Activated T-cell treated with anti-CD3 and anti-CD28 coated beads for 48 hours (primary cell): ENCODE results near the gene ZC3H12C.

Experiments
- DNase-seq: peaks from one replicate; pipeline ENCODE4 v3.0.0-alpha.2; 2020; ENCODE audit warnings: low read depth

ZC3H12C gene

DNA sequence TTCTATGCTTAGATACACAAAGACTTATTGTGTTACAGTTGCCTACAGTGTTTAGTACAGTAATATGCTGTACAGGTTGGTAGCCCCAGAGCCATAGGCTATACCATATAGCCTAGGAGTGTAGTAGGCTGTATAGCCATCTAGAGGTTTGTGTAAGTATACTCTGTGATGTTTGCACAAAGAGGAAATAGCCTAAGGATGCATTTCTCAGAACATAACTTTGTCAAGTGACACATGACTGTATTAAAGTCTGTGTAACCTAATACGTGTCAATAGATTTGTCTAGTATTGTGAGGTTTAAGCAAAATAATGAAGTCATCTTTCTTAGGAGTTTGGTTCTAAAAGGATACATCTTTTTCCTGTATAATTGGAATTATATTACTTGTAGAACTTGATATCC lies 5.5 kb downstream of the ZC3H12C start:
- no peak for DNase-seq

DNA sequence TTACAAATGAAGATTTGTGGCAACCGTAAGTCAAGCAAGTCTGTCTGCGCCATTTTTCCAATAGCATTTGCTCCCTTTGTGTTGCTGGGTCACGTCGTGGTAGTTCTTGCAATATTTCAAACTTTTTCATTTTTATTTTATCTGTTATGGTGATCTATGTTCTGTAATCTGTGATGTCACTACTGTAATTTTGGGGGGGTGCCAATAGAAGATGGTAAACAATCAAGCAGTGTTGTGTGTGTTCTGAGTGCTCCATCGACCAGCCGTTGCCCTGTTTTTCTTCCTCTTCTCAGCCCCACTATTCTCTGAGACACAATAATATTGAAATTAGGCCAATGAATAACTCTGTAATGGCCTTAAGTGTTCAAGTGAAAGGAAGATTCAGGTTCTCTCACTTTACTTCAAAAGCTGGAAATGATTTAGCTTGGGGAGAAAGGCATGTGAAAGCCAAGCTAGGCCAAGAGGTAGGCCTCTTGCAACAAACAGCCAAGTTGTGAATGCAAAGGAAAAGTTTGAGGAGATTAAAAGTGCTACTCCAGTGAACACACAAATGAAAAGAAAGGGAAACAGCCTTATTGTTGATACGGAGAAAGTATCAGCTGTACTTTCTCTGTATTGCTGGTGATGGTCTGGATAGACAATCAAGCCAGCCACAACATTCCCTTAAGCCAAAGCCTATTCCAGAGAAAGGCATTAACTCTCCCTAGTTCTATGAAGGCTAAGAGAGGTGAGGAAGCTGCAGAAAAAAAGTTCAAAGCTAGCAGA lies 7.5 kb downstream of the ZC3H12C start:
- no peak for DNase-seq

DNA sequence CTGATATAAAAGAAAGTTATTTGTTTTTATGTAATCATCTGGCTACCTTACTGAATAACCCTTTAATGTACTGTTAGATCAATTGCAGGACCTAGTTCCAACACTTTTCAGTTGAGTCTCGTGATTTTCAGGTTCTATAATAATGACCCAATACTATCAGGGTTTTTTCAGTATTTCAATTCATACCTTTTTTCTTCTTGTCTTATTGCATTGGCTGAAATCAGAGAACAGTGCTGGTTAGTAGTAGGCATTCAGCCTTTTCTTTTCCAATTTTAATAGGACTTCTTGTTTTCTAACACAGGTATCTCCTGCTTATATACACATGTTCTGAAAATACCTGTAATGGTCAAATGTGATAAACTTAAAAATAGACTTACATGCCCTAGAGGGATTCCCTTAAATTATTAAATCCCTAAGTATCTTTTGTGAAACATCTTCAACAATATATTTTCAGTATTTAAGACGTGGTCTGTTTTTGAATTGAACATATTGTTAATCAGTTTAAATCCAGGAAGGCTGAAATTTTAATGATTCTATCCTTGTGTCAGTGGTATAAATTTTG lies 13.6 kb downstream of the ZC3H12C start:
- no peak for DNase-seq

DNA sequence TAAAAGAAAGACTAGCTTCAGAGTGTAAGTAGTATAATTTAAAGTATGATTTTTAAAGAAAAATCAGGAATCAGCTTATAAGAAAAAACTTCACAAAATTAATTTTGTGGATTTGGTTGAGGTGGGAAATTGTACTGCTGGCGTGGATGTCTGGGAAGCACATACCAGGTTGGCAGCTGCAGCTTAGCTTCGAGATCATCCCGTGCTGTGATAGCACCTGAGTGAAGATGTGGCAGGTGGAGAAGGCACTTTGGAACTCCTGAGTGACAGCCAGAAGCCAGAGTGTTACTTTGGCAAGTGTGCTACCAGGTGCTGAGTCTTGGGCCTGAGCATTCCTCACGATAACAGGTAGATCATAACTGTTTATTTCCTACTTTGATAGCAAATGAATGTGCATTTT lies 17.7 kb downstream of the ZC3H12C start:
- no peak for DNase-seq

DNA sequence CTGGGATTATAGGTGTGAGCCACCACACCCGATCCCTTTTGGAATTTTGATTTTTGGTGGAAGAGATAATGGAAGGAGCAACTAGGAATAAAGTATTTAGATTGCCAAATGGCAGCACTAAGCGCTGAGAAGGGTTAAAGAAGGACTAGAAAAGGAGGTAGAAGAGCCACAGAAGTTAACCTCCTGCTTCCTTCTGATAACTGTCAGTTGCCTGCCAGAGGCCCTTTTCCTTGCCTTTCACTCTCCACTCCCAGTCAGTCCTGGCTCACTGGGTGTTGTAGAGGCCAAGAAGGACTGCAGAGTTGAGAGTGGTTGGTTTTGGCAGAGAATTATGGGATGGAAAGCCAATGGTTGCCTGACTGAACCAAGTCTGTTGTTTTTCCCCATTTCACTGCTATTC lies 19.3 kb downstream of the ZC3H12C start:
- DNase-seq = no peak

DNA sequence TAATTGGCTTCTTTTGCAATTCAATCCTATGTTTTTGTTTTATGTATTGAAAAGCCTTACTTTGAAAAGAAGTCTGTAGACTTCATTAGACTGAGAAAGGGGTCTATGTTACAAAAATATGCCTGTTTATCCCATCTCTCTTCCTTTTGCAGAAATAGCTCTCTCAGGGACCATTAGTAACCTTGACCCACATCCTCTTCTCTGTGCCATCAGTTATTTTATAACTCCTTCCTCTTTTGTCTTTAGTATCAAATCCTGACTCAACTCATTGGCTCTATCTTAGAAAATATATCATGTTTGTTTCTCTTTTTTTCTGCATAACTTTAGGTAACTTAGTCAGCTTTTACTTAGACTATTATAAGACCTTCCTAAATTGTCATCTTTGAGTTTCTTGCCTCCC lies 20.3 kb downstream of the ZC3H12C start:
- DNase-seq = no peak

DNA sequence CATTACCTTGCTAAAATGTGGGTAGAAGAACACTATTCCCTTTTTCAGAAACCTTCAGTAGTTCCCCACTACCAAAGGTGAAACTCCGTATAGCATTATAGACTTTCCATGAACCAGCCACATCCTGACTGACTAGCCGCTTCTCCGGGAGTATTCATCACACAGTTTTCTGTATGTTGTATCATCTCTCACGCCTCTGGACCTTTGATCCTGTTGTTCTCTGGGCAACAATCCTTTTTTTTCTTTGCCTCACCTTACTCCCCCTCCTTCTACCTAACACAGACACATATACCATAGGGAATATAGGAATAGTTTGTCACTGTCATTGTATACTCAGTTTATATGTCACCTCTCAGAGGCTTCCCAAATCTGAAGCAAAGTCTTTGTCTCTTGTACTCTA lies 20.8 kb downstream of the ZC3H12C start:
- DNase-seq = no peak

DNA sequence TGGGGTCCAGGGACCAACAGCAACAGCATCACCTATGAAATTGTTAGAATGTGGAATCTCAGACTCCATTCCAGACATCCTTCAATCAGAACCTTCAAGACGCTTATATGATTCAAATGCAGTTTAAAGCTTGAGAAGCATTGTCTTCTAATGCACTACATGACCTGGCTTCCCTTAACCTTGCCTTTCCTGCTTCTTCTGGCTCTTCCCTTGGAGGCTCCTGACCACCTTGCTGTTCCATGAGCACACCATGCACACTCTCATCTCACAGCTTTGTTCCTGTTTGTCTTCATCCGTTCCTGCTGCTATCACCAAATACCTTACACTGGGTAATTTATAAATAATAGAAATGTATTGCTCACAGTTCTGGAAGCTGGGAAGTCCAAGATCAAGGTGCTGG lies 26.1 kb downstream of the ZC3H12C start:
- no peak for DNase-seq

DNA sequence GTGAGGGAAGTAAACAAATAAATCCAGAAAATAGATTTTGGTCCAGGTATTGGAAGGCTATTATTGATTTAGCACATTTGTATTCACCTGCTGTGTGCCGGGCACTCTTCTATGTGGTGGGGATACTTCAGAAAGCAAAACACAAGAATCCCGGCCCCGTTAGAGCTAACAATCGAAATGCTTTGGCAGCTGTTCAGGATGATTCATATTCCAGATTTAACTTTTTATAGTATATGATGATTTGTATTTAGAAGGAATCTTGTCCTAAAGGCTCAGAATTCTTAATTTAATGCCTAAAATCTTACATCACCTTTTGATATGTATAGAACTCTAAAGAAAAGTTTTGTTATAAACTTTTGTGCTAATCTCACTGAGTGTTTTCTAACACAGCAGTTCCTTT lies 28.0 kb downstream of the ZC3H12C start:
- DNase-seq = no peak

DNA sequence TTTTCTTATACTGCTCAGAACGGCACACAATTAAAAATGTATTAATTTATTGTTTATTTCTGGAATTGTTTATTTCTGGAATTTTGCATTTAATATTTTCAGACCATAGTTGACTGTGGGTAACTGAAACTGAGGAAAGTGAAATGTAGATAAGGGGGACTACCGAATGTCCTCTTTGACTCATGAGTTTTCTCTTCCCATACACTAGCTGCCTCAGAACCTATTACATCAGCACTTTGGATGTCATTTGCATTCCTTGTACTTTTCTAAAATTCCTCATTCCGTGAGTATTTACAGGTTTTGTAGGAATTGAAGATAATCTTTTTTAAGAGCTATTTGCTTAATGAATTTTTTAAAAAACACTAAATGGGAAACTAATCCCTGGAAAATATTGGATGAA lies 29.8 kb downstream of the ZC3H12C start:
- DNase-seq = no peak

DNA sequence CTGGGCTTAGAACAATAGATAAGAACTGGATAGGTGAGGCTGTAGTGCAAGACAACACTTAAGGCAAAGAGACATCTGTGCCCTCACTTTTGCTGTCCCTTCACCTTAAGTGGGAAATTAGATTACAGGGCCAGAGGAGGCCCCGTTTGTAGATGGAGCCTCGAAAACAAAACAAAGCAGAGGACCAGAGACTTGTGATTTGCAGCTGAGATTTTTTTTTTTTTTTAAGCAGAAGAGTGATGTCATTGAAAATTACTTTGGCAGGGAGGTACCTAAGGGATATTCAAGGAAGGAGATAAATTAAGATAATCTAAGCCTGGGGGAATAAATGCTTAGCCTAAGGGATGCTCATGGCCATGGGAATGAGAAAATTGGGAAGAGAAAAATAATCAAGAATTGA lies 31.4 kb downstream of the ZC3H12C start:
- DNase-seq = no peak

DNA sequence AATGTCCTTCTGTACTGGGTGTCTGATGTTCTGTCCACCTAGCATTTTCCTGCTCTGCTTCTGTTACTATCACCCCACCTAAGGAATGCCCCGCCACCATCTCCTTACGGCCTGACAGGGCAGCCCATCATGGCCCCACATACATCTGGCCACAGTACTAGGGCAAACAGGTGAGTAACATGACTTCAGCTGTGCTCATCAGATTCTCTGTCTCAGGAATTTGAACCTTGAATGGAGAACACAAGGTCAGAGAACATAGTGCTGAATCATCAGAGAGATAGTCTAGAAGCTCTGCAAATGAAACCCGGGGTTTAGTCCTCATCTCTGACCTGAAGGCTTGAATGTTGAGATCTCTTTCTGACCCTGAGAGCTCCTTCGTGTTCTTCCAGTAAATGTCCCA lies 32.4 kb downstream of the ZC3H12C start:
- DNase-seq = no peak

DNA sequence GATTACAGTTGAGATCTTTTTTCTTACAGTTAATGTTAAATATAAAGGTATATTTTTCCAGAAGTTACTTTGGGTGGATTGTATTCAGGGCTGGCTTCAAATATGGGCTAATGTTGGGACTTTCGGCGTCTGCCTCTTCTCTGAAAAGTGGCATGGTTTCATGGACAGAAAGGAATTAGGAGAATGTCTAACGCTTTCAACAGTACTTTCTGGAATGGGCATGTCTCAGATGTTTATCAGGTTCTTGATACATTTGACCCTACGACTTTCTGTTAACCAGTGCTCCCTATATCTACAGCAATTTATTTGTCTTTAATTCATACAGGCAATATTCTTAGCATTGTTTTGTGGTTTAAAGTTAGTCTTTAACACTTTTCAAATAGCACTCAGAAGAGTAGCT lies 33.7 kb downstream of the ZC3H12C start:
- DNase-seq = no peak

DNA sequence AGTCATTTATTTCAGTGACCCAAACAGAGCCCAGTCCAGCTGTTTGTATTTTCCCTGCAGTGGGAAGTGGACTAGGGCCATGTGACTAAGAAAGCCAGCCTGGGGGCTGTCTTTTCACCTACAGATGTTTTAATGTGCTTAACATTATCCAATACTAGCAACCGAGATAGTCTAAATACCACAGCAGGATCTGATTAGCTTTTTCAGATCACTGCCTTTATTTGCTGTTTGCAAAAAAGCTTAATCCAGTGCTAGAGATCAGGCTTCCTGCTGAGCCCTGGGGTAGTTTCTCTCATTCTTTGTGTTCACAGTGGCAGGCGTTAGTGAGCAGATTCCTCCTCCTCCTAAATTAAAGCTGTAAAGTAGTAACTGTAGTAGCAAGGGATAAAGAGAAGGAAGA lies 35.0 kb downstream of the ZC3H12C start:
- no peak for DNase-seq

DNA sequence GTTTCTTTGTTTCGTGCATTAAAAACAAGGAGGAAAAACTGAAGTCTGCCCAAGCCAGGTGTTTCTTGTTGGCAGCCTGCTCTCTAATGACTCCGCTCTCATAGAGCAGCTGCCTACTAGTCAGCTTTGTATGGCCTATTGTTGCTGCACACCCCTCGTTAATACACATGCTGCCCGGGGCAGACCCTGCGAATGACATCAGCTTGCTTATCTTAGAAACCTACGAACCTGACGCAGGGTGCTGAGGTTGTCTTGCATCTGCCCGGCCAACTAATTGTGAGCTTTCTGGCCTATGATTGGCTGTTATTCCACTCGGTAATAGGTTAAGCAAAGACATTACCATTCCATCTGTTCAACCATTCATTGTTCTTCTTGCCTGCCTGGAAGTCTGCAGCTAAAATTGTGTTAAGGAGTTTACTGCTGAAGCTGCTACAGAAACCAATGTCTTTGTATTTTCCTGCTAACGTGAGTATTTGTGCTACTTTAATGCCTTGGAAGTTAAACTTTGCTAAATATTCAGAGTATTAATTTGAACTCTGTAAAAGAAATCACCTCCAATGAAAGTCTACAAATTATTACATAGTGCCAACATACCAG lies 37.5 kb downstream of the ZC3H12C start:
- no peak for DNase-seq

DNA sequence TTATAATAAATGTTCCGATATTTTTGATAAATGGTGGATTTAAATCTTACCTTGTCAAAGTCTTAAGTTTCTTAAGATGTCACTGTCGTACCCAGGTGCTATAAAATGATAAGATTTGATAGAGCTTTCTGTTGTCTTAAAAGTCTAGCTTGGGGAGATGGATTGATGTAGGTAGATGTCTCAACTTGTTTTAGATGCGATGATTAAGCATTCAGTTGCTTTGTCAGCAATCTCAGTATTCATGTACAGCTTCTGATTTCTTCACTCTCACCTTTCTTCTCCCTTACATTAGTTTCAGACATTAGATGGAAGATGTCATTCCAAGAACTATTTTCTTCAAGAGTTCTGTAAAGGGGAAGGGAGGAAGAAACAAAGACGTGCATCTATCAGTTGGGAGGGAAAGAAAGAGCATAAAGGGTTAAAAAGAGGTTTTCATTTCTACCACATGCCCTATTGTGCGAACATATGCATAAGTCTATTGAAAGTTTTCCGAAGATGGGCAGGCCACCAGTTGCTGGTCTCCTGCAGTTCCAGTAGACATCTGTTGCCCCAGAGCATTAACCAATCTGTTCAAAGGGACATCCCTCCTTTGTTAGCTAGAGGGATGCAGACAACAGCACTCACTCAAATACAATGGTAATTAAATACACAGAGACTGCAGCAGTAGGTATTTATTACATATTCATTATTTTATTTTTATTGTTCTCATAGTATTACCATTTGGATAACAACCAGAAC lies 38.4 kb downstream of the ZC3H12C start:
- no peak for DNase-seq

DNA sequence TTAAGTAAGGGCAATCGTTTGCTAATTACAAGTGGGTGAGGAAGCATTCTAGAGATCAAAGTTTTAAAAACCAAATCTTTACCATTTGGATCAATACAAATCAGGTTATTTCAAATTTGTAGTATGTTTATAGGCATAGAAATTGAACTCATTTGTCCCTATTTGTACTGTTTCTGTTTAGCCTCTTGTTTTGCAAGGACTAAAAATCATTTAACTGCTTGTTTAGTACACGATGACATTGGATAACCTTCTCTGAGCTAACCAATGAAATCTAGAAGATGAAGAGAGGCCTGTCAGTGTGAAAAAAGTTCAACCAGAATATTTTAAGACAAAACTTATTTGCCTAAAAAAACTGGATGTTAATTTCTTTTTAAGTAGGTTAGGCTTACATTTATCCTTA lies 40.0 kb downstream of the ZC3H12C start:
- DNase-seq = no peak

DNA sequence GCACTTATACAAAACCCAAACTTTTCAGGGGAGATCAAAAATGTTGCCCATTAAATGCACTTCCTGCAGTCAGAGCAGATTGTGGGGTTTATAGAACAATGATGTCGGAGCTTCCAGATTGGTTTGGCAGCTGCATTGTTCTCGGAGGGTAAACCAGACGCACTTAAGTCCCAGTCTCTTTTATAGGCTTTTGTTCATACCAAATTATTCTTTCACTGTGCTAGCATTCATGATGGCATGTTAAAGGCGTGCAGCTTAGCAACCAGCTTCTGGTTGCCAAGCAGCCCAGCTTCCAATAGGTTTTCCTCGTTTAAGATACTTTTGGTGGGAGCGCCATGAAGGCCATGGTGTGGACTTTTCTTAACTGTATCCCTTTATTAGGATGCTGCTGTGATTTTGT lies 40.9 kb downstream of the ZC3H12C start:
- DNase-seq = no peak

DNA sequence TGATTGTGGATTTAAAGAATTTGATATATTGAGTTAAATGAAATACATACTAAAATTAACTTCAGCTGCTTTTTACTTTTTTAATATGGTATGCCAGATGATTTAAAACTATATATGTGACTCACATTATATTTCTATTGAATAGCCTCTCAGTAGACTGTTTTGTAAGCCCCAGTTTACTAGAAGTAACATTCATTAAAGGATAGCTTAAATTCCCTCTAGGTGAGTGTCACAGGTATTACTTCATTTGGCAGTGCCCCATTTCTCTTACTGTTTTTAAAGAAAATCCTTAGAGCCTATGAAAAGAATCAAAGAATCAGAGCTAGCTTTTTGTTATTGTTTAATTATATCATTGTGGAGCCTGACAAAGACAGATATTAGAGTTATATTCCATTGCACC lies 48.6 kb downstream of the ZC3H12C start:
- DNase-seq = no peak

DNA sequence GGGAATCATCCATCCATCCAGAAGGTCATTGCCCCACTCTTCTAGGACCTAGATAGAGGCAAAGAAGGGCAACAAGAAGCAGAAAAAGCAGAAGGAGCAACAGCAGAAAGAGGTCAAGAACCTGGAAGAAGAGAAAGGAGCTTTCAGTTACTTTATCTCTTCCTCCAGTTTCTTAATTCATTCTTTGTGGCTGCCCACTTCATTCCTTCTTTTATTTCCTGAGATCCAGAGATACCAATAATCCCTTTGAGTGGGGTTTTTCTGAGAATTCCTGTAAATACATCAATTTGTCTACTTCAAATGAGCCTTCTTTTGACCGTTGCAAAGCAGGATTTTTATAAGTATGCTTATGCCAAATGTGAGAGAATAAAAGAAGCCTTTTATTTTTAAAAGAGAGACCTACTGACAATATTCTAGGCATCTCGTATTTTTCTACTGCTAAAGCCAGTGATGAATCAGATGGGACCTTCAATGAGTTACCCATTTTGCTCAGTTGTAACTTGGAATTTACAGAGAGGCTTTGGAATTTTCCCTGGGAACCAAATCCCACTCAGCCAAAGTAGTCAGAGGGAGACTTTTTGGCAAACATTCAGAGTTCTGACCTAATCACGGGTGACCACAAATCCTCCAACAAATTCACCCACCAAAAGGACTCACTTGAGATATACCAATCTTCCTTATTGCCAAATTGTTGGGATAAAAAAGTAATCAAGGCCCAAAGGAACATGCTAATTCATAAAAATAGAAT lies 54.9 kb downstream of the ZC3H12C start:
- no peak for DNase-seq

DNA sequence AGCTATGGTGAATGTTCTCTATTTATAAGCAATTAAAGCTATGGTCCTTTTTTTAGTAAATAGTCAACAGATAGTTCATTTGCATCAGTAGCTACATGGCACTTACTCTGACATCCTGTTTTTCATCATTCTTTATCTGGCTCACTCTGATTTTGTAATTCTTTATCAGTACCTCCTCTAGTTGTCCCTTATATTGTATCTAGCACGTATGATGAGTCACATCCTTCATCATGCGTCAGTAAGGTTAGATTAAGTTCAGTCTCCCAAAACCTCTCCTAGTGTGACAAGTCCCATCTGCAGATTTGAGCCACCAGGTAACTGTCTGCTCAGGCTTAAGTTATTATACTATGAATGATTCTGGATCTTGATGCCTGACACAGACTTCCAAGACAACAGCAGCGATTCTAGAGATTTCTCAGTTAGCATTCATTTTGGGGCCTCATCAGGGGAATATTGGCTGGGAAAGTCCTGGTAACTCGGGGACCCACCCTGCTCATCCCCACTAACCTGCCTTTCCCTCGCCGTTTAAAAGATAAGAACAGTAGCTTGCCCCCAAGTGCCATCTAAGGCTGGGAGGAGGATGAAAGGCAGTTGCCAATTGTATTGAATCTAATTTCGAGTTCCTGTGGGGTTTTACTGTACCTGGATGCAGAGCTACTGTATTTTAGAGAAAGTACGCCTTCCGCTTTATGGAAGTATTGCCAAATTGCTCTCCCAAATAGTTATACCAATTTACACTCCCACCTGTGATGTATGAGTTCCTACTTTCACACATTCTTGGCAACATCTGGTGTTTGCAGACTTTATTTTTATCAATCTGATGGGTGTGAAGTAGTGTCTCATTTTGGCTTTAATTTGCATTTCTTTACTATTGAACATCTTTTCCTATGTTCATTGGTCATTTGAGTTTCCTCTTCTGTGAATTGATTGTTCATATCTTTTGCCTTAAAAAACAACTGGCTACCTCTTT lies 55.9 kb downstream of the ZC3H12C start:
- no peak for DNase-seq
